HUES48 (cell line): ENCODE measurements around the gene FTCD.

Source experiments
- H3K27ac ChIP-seq: one replicate; pipeline ENCODE4 v1.7.0; 2013; ENCODE audit warnings: low read depth, low read length, inconsistent platforms
- H3K27me3 ChIP-seq: 2 replicates; pipeline ENCODE4 v1.6.1; 2013; ENCODE audit warnings: mild to moderate bottlenecking, low read length; ENCODE audit not compliant: control insufficient read depth, insufficient read depth
- H3K36me3 ChIP-seq: 2 replicates; pipeline ENCODE4 v1.6.1; 2013; ENCODE audit warnings: low read length; ENCODE audit not compliant: control insufficient read depth, insufficient read depth
- H3K4me1 ChIP-seq: 2 replicates; pipeline ENCODE4 v1.6.1; 2013; ENCODE audit warnings: mild to moderate bottlenecking, low read length; ENCODE audit not compliant: control insufficient read depth, insufficient read depth
- H3K4me3 ChIP-seq: 2 replicates; pipeline ENCODE4 v1.5.1; 2013; ENCODE audit warnings: mild to moderate bottlenecking, low read depth, low read length
- H3K9ac ChIP-seq: 2 replicates; pipeline ENCODE4 v1.6.1; 2013; ENCODE audit warnings: mild to moderate bottlenecking, low read depth, low read length, moderate library complexity
- H3K9me3 ChIP-seq: 2 replicates; pipeline ENCODE4 v1.6.1; 2013; ENCODE audit warnings: low read length; ENCODE audit not compliant: control insufficient read depth, insufficient read depth

The FTCD gene

DNA sequence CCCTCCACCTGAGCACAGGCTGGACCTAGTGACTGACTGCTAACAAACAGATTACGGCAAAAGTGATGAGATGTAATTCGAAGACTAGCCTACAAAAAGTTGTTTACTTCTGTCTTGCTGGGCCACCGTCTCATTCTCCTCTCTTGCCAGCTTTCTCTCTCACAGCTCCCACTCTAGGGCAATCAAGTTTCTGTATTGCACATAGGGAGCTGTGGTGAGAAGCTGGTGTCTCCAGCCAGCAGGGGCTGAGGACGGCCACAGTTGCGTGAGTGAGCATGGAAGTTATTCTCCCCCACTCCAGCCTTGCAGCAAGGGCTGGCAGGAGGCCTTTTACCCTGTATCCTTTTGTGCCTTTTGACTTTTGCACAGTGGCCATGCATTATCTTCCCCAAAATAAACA is 66.1 kb downstream of the FTCD start:
- H3K9ac ChIP-seq = no peak overlapping the region
- H3K27me3 ChIP-seq = no peaks in the 10 kb centered on the region
- H3K36me3 ChIP-seq = no peaks in the 10 kb centered on the region
- H3K4me3 ChIP-seq = no peak overlapping the region
- H3K9me3 ChIP-seq = peaks cover 34% of the 10 kb centered on the region
- no peak overlapping the region for H3K27ac ChIP-seq
- H3K4me1 ChIP-seq = no peaks in the 10 kb centered on the region

DNA sequence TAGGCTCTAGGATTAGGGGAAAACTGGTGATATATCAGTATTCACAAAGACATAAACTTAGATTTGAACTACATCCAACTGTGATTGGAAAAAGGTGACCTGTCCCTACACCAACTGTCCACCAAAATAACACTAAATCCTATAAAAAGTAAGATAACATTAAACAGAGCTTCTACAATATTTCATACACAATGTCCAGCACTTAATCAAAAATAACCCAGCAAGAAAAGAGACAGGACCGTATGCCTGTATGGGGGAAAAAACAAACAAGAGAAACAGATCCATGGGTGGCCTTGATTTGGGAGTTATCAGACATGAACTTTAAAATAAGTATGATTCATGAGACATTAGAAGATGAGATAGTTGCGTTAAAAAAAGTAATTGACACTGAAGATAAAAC is 67.2 kb downstream of the FTCD start:
- Histone ChIP-seq H3K9ac (no peak overlapping the region), H3K9me3 (peaks cover 26% of the 10 kb centered on the region), H3K27ac (no peak overlapping the region), H3K4me1 (no peaks in the 10 kb centered on the region), H3K27me3 (no peaks in the 10 kb centered on the region), H3K4me3 (no peak overlapping the region), H3K36me3 (no peaks in the 10 kb centered on the region)

DNA sequence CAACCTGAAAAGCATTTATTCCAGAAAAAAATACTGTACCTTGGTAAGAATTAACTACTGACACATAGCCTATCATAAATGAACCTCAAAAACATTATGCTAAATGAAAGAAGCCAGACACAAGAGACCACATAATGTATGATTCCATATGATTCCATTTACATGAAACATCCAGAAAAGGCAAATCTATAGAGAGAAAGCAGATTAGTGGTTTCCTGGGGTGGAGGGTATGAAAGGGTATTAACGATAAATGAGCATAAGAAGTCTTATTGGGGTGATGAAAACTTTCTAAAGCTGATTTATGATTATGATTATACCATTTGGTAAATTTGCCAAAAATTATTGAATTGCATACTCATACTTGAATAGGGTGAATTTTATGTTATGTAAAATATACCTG is 67.7 kb downstream of the FTCD start:
- Histone ChIP-seq H3K27me3 (no peaks in the 10 kb centered on the region), H3K9ac (no peak overlapping the region), H3K4me1 (no peaks in the 10 kb centered on the region), H3K9me3 (peaks cover 20% of the 10 kb centered on the region), H3K36me3 (no peaks in the 10 kb centered on the region), H3K4me3 (no peak overlapping the region), H3K27ac (no peak overlapping the region)
